OCI-LY7 (cell line): Measurements from ENCODE around the gene PDGFB. TPM values are rescaled to one million over a fixed set of nuclear protein-coding genes. Genes with fewer than 3 reads are reported as not detected.

Experiments used
- BruUV-seq: library from RNA; stranded (reverse); fragments of 400-500 nt; replicated peaks from 2 replicates; lab custom pipeline; 2021; lab: Mats Ljungman, UMichigan
- CTCF ChIA-PET: fragments of 300-600 bp; sonication (Branson Sonifier 250); formaldehyde crosslinking; loops from one replicate; lab custom pipeline; 2022; ENCODE audit warnings: antibody characterized with exemption; ENCODE audit not compliant: unreplicated experiment; lab: Charles Lee
- POLR2A ChIA-PET: fragments of 300-600 bp; sonication (Branson Sonifier 250); formaldehyde crosslinking; loops from one replicate; lab custom pipeline; 2022; ENCODE audit warnings: antibody characterized with exemption; lab: Charles Lee
- DNase-seq: peaks from one replicate; pipeline ENCODE4 v3.0.0-alpha.2; 2015; ENCODE audit warnings: low spot score
- H2AFZ ChIP-seq: fragments of 200-600 bp; sonication (generic), shearing (Covaris generic); 2 replicates; pipeline ENCODE4 v1.6.1; 2014; ENCODE audit warnings: mild to moderate bottlenecking, antibody characterized with exemption, low read length, moderate library complexity
- H3K27ac ChIP-seq: fragments of 200-600 bp; sonication (generic); 2 replicates; pipeline ENCODE4 v1.5.1; 2014; ENCODE audit warnings: mixed run types, low read depth, mild to moderate bottlenecking, moderate library complexity, low read length, inconsistent platforms; ENCODE audit not compliant: poor library complexity, severe bottlenecking
- H3K36me3 ChIP-seq: fragments of 200-600 bp; sonication (generic); 2 replicates; pipeline ENCODE4 v1.6.1; 2014; ENCODE audit warnings: mild to moderate bottlenecking, antibody characterized with exemption, low read length, moderate library complexity, mixed read lengths; ENCODE audit not compliant: insufficient read depth
- H3K4me1 ChIP-seq: fragments of 200-600 bp; sonication (generic); 2 replicates; pipeline ENCODE4 v1.5.1; 2014; ENCODE audit warnings: mild to moderate bottlenecking, low read length; ENCODE audit not compliant: insufficient read depth, poor library complexity, severe bottlenecking
- H3K4me2 ChIP-seq: fragments of 200-600 bp; sonication (generic); 2 replicates; pipeline ENCODE4 v1.6.1; 2014; ENCODE audit warnings: mild to moderate bottlenecking, low read length
- H3K4me3 ChIP-seq: fragments of 200-600 bp; sonication (generic); 2 replicates; pipeline ENCODE4 v1.5.1; 2014; ENCODE audit warnings: mild to moderate bottlenecking, low read depth, low read length; ENCODE audit not compliant: poor library complexity, severe bottlenecking
- H3K79me2 ChIP-seq: fragments of 200-600 bp; sonication (generic); 2 replicates; pipeline ENCODE4 v1.6.1; 2016; ENCODE audit warnings: low read depth, mild to moderate bottlenecking, low read length, moderate library complexity, mixed read lengths; ENCODE audit not compliant: insufficient read depth
- H3K9me2 ChIP-seq: fragments of 200-600 bp; sonication (generic); 2 replicates; pipeline ENCODE4 v1.6.1; 2016; ENCODE audit warnings: mild to moderate bottlenecking, low read length, mixed read lengths; ENCODE audit not compliant: insufficient read depth
- H3K9me3 ChIP-seq: fragments of 200-600 bp; sonication (generic); 2 replicates; pipeline ENCODE4 v1.6.1; 2014; ENCODE audit warnings: mild to moderate bottlenecking, mixed run types, low read length, mixed read lengths
- H4K20me1 ChIP-seq: fragments of 200-600 bp; sonication (generic); 2 replicates; pipeline ENCODE4 v1.6.1; 2014; ENCODE audit warnings: mild to moderate bottlenecking, antibody characterized with exemption, low read length, moderate library complexity, mixed read lengths; ENCODE audit not compliant: insufficient read depth
- EZH2phosphoT487 ChIP-seq: fragments of 200-600 bp; sonication (generic); IDR thresholded peaks from 2 replicates; pipeline ENCODE4 v1.6.1; 2018; ENCODE audit warnings: low read depth, borderline replicate concordance, mild to moderate bottlenecking, mixed run types, antibody characterized with exemption, low read length, moderate library complexity, mixed read lengths
- intact Hi-C: fragments of 100-400 bp; cut with micrococcal nuclease; formaldehyde crosslinking; loops from one replicate; pipeline ENCODE4 v1.10.0; 2022; ENCODE audit not compliant: unreplicated experiment
- total RNA-seq, 2 experiments: library from RNA; depleted of rRNA in 1 of 2; stranded (reverse); fragments of >200 nt in 1 of 2; shearing (Covaris generic) in 1 of 2; gene quantifications; 2 replicates each; pipeline ENCODE4 v1.2.3, GENCODE V29; 2014 to 2022
- TF ChIP-seq, protein P1 (sequence below): fragments of 200-600 bp; sonication (generic); conservative IDR thresholded peaks from 2 replicates; pipeline ENCODE4 v1.5.1; 2014; ENCODE audit warnings: mild to moderate bottlenecking, antibody characterized with exemption, low read length, moderate library complexity, mixed read lengths

The PDGFB gene
- total RNA-seq, 2 experiments from 2014 or later = 0.27 TPM; not detected in 1

DNA sequence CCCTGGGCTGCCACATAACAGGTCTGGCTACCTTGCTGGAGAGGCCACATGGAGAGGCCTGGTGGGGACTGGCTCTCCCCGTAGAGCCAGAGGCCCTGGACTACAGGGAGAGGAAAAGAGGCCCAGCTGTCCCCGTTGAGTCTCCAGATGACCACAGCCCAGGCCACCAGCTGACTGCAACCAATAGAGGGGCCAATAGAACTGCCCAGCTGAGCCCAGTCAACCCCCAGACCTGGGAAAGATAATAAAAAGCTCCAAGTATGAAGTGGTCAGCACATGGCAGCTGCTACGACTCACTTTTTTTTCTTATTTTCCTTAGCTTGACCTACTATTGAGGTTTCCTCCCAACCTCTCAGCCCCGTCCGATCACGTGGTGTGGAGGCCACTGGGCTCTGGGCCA lies 18.4 kb downstream of the PDGFB start:
- Histone ChIP-seq H3K27ac (no peak overlapping the region), H3K36me3 (no peaks in the 10 kb centered on the region), H3K4me2 (no peak overlapping the region), H3K4me3 (no peak overlapping the region), H3K9me2 (no peaks in the 10 kb centered on the region), H3K79me2 (no peaks in the 10 kb centered on the region), H3K4me1 (no peaks in the 10 kb centered on the region), H4K20me1 (no peaks in the 10 kb centered on the region), H2AFZ (no peak overlapping the region), H3K9me3 (no peaks in the 10 kb centered on the region)
- TF ChIP-seq EZH2phosphoT487 = no peak
- TF ChIP-seq, protein P1, sequence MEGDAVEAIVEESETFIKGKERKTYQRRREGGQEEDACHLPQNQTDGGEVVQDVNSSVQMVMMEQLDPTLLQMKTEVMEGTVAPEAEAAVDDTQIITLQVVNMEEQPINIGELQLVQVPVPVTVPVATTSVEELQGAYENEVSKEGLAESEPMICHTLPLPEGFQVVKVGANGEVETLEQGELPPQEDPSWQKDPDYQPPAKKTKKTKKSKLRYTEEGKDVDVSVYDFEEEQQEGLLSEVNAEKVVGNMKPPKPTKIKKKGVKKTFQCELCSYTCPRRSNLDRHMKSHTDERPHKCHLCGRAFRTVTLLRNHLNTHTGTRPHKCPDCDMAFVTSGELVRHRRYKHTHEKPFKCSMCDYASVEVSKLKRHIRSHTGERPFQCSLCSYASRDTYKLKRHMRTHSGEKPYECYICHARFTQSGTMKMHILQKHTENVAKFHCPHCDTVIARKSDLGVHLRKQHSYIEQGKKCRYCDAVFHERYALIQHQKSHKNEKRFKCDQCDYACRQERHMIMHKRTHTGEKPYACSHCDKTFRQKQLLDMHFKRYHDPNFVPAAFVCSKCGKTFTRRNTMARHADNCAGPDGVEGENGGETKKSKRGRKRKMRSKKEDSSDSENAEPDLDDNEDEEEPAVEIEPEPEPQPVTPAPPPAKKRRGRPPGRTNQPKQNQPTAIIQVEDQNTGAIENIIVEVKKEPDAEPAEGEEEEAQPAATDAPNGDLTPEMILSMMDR = no peak
- intact Hi-C loops = no loop called here
- ChIA-PET CTCF (no interaction called here), POLR2A (no interaction called here)
- no TSS peak for BruUV-seq
- no peak for DNase-seq

DNA sequence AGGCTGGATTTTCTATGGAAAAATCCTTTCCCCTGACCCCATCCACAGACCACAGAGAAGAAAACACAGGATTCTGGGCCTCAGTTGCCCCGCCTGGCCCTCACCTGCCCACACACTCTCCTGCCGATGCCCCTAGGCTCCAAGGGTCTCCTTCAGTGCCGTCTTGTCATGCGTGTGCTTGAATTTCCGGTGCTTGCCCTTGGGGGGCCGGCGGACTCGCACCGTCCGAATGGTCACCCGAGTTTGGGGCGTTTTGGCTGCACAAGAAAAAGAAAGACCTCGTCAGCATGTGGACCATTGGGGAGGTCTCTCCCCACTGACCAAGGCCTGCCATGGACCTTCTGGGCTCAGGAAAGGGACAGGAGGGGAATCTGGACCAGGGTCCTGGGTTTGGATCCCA lies 19.2 kb downstream of the PDGFB start:
- Histone ChIP-seq H2AFZ (no peak overlapping the region), H3K36me3 (no peaks in the 10 kb centered on the region), H3K9me2 (no peaks in the 10 kb centered on the region), H4K20me1 (no peaks in the 10 kb centered on the region), H3K79me2 (no peaks in the 10 kb centered on the region), H3K27ac (no peak overlapping the region), H3K4me2 (no peak overlapping the region), H3K4me3 (no peak overlapping the region), H3K9me3 (no peaks in the 10 kb centered on the region), H3K4me1 (no peaks in the 10 kb centered on the region)
- CTCF ChIA-PET = no interaction called here
- intact Hi-C loops = no loop called here
- DNase-seq = no peak
- no TSS peak for BruUV-seq
- TF ChIP-seq, protein P1 = no peak
- TF ChIP-seq EZH2phosphoT487 = no peak
- POLR2A ChIA-PET = no interaction called here

DNA sequence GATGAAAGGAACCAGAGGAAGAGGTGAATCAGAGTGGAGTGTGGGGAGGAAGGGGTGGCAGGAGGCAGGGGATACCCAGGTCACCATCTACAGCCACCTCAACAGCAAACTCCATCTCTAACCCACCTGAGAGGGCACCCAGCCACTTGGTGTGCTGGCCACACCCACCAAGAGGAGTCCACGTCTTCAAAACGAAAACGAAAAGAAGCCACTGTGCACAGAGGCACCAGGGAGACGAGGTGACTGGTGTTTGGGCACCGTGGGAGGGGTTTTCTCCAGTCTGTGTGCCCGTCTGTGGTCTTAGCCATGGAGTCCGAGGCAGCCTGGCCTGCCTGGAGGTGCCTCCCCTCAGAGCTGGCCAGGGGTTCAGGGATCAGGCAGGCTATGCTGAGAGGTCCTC lies 20.2 kb downstream of the PDGFB start:
- no TSS peak for BruUV-seq
- Histone ChIP-seq H3K27ac (no peak overlapping the region), H3K79me2 (no peaks in the 10 kb centered on the region), H3K4me1 (no peaks in the 10 kb centered on the region), H3K9me3 (no peaks in the 10 kb centered on the region), H4K20me1 (no peaks in the 10 kb centered on the region), H3K4me3 (no peak overlapping the region), H2AFZ (no peak overlapping the region), H3K36me3 (no peaks in the 10 kb centered on the region), H3K9me2 (no peaks in the 10 kb centered on the region), H3K4me2 (no peak overlapping the region)
- ChIA-PET POLR2A (no interaction called here), CTCF (no interaction called here)
- DNase-seq = no peak
- intact Hi-C loops = no loop called here
- no peak for TF ChIP-seq EZH2phosphoT487
- TF ChIP-seq, protein P1 = no peak
